Measurements from ENCODE around the gene ADGRG1.

The ADGRG1 gene

DNA sequence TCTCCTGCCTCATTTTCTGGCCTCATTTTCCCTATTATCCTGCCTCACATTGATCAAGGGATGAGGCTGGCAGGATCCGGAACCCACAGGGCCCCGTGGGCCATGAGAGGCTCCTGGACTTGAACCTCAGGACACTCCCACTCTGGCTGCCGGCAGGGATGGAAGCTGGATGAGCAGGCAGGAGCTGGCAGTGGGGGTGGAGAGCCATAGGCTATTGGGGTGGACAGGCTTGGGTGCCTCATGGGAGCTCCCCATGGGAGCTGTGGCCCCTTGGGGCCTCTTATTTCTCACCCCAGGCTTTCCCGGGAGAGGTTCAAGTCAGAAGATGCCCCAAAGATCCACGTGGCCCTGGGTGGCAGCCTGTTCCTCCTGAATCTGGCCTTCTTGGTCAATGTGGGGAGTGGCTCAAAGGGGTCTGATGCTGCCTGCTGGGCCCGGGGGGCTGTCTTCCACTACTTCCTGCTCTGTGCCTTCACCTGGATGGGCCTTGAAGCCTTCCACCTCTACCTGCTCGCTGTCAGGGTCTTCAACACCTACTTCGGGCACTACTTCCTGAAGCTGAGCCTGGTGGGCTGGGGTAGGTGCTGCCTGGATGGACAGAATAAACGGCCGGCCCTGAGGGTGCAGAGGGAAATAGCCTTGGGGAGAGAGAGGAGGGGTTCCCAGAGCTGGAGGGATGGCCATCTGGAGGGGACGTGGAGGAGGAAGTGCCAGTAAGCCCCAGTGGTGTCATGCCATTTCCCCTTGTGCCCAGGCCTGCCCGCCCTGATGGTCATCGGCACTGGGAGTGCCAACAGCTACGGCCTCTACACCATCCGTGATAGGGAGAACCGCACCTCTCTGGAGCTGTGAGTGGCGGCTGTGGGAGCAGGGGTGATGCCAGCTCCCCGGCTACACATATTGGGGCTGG is 55.5 kb downstream of the ADGRG1 start:
- no peak for DNase-seq (ENCODE audit: low spot score)

DNA sequence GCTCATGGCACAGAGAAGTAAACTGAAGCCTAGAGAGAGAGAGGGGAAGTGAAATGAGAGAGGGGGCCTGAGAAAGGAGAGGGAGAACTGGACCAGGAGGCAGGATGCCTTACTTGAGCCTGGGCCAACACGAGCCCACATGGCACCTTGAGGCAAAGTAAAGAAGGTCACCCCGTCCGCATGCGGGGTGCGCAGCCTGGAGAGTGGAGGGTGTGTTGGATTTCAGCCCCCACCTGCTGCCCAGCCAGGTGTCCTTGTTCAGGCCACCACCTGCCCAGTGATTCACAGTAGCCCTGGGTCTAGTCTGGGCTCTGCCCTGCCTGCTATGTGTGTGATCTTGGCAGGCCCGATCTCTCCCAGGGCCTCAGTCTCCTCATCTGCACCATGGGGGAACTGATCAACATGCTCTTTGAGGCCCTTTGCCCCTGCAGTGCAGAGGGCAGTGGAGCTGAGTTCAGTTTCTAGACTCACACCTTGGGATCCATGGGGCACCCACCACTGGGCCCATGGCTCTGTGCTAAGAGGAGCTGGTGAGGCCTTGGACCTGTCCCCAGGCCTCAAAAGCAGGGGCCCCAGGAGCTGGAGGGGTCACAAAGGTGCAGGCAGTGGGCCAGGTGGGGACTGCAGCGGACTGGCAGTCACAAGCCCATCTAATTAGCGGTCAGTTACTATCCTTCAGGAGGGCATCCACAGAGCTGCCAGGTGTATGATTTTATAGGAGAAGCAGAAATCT is 56.4 kb downstream of the ADGRG1 start:
- DNase-seq (ENCODE audit: low spot score), result no peak

GRCh38 chr16:57685633-57686032 is 57.2 kb downstream of the ADGRG1 start:
- no peak for DNase-seq (ENCODE audit: low spot score)

DNA sequence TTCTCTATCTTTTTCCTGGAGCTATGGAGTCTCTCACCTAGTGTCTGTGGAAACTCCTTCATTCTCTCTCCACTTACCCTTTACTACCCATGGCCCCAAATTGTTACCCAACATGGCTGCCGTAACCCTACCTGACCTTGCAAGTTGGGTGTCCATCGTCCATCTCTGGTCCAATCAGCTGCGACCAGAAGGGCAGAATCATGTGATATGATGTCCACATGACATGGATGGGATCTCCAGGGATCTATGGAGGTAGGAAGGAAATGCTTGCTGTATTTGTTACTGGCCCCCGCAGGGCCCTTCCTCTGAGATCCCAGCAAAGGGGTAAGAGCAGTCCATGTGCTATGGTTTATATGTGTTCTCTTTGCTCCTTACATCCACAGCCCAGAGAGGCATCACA is 58.1 kb downstream of the ADGRG1 start:
- DNase-seq (ENCODE audit: low spot score), result no peak

DNA sequence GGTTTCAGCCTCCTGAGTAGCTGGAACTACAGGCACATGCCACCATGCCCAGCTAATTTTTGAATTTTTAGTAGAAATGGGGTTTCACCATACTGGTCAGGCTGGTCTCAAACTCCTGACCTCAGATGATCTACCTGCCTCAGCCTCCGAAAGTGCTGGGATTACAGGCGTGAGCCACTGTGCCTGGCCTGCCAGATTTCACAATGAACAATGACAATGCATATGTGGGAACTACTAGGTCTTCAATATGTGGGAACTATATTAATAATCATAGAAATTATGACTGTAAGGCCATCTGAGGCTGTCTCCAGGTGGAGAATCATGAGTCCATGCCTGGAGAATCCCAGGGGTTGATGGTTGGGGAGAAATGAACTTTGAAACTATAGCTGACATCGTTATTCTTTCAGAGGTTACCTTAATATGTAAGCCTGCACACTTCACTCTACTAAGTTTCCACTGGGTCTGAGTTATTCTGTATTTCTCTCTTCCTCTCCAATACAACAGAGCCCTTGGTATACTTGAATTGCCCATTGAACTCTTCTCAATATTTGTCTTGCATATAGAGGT is 59.0 kb downstream of the ADGRG1 start:
- DNase-seq (ENCODE audit: low spot score), result no peak

- no peak for DNase-seq (ENCODE audit: low spot score)
Measured at GRCh38 chr16:57688487-57688986, 60.1 kb downstream of the ADGRG1 start.

DNA sequence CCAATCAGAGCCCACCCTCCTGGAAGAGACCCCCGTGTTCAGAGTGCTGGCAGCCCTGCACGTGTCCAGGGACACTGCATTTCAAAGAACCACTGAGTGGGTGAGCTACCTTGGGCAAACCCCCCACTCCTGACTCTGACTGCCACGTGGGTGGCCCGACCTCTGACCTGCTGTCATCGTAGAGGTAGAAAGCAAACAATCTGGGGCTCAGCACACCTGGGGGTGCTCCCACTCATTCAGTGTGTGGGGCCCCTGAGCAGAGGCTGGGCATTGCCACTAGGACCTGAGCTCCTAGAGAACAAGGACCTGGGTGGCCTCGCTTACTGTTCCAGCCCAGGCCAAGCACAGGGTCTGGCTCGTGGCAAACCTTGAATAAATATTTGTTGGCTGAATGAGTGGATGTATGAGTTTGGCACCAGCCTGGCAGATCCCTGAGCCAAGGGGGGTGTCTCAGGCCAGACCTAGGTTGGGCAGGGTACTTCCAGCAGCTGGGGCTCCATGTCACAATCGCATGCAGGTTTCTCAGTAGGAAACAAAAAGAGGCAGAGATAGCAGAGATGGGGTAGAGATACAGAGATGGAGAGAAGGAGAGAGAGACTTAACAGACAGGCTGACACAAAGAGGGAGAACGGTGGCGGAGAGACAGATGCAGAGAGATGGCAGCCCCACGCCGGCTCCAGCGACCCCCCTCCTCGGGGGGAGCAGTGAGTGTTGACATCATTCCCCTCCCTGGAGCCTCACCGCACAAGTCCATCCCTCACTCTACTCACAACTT is 60.7 kb downstream of the ADGRG1 start:
- no peak for DNase-seq (ENCODE audit: low spot score)

DNA sequence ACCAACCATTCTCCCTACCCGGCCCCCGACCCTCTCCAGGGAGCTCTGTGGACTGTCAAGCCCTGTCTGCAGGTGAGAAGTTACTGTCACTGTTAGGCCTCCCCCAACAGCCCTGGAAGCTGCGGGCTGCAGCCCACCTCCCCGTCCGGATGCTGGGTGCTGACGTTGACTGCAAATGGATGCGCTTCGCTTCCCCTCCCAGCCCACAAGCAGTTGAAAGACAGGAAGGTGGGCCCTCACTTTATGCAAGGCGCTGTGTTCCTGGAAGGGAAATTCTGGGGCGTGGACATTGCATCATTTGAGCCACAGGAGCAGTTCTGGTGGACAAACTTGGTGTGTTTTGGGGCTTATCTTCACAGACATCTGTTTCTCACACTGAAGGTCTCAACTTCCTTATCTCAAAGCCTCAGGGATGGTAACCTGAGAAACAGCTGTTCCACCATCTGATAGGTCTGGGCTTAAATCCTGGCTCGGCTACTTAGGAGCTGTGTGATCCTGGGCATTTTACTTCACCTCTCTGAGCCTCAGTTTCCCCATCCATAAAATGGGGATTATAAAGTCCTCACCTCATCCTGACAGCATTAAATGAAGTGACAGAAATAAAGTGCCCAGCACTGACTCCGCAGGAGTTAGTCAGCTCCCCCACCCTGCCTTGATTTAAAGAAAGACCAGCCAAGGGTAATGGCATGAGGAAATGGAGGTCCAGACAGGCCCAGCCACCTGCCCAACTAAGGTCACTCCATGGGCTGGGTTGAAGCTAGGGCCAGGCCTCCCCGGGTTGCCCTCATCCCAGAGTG is 61.5 kb downstream of the ADGRG1 start:
- DNase-seq (ENCODE audit: low spot score), result peak; percentile 43

DNA sequence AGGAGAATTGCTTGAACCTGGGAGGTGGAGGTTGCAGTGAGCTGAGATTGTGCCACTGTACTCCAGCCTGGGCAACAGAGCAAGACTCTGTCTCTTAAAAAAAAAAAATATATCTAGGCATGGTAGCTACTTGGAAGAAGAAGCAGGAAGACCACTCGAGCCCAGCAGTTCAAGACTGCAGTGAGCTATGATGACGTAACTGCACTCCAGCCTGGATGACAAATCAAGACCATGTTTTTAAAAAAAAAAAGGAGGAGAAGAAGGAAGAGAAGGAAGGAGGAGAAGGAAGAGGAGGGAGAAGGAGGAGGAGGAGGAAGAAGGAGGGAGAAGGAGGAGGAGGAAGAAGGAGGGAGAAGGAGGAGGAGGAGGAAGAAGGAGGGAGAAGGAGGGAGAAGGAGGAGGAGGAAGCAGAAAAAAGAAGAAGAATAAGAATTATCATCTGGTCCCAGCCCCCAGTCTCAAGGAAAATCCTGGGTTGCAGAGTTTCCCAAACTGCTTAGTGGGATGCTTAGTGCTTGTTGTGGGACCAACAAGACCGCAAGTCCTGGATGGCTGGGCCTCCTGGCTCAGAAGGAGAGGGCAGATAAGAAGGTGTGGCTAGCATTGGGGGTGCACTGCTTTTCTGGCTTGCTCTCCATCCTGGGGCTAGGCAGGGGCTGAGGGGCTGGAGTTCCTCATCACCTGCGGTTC is 62.5 kb downstream of the ADGRG1 start:
- DNase-seq (ENCODE audit: low spot score), result no peak

DNA sequence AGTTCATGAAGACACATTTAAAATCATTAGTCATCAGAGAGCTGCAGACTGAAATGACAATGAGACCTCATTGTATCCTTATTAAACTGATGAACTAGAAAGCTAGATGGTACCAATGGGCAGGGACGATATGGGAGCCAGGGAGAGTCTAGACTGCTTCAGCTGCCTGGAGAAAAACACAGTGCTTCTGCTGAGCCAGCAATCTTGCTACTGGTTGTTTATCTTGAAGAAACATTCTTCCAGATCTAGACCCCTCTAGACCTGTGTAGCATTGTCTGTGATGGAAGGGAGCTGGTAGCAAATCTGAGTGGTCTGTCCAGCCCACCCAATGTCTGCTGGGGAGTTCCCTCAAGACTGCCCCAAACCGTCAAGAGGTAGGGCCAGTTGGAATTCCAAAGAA is 64.2 kb downstream of the ADGRG1 start:
- DNase-seq (ENCODE audit: low spot score), result no peak

DNA sequence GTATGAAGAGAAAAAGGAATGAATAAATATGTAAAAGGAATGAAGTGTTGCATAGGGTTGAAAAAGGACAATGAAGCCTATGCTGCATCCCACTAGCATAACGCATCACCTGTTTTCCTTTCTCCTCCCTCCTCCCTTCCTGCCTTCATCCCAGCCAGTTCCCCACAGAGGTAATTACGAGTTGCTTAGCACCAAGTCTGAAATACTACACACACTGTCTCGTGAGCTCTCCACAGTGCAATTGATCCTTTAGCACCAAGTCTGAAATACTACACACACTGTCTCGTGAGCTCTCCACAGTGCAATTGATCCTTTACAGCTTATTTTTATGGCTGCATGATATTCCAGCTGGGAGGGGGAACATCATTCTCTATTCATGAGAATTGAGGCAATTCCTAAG is 65.1 kb downstream of the ADGRG1 start:
- DNase-seq (ENCODE audit: low spot score), result no peak

DNA sequence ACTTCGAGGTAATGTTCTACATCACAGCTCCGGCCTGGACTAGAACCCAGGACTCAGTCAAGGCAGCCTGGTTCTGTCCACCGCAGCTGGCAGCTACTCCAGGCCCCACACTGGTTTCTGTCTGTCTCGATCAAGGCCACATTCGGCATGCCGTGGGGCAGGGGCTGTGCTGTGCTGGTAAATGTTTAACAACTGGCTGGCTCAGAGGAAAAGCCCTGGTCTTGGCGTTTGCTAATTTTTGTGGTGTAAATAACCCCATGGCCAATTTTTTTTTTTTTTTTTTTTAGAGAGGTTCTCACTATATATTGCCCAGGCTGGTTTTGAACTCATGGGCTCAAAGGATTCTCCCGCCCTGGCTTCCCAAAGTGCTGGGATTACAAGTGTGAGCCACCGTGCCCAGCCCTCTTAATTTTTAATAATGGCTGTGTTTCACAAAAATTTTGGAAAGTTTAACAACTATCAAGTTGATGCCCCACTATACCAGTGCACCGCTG is 65.8 kb downstream of the ADGRG1 start:
- DNase-seq (ENCODE audit: low spot score), result no peak

DNA sequence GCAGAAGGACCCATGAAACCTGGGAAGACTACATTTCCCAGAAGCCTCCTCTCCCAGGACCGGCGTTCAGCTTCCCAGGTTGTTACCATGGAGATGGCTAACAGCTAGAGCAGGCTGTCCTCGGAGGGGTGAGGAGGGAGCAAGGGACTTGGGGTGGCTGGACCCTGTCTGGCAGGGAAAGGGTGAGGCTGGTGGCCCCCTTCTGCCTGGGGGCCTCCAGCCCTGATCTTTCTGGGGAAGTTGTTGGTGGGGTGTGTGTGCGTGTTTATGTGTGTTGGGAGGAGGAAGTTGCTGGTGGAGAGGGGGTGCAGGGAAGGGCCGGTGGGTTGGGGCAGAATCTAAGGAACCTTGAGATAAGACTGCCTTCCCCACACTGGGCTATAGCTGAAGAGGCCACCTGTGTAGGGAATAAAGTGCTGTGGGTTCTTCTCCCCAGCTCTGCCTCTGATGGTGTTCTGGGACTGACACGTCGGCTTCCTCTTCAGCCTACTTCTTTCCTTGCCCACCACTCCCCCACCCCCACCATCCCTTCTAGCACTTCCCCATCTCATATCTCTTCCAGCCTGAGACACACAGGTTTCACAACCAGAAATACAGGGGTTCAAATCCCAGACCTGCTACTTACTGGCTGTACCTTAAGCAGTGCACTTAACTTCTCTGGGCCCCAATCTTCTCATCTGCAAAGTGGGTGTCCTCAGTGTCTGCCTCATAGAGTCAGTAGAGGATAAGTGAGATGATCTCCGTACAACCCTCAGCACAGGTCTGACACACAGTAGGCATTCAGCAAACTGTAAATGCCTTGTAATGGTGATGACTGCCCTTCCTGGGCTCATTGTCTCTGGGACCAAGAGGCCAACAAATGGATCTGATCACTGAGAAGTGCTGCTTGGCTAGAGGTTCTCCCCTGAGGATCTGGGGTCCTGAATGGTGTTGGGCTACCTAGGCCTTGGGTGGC is 66.6 kb downstream of the ADGRG1 start, which contains the start of gene DRC7:
Gene DRC7, plus strand, starts transcription at position 82 of the 955 bp plus-strand sequence. CDS start 3,144 bp downstream, outside the sequence.
- DNase-seq (ENCODE audit: low spot score), result peak; percentile 42

GRCh38 chr16:57695680-57696069 is 67.2 kb downstream of the ADGRG1 start:
- DNase-seq (ENCODE audit: low spot score), result no peak

GRCh38 chr16:57696240-57696639 is 67.8 kb downstream of the ADGRG1 start:
- no peak for DNase-seq (ENCODE audit: low spot score)

DNA sequence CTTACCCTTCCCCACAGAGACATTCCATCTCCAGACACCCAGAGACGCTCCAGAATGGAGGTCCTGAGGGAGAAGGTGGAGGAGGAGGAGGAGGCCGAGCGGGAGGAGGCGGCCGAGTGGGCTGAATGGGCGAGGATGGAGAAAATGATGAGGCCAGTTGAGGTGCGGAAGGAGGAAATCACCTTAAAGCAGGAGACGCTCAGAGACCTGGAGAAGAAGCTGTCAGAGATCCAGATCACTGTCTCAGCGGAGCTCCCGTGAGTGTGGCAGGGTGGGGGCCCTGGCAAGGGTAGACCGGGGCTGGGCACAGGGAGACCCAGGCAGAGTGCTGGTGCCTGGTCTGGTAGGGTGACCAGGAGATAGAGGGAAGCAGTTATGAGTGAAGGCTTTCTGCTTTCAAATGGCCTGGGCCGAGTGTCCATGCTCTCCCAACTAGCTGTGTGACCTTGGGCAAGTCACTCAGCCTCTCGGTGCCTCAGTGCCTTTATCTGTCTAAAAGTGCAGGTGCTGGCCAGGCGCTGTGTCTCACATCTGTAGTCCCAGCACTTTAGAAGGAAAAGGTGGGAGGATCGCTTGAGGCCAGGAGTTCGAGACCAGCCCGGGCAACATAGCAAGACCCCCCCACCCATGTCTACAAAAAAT is 69.6 kb downstream of the ADGRG1 start:
- DNase-seq (ENCODE audit: low spot score), result no peak

GRCh38 chr16:57698812-57699405 is 70.5 kb downstream of the ADGRG1 start:
- no peak for DNase-seq (ENCODE audit: low spot score)

DNA sequence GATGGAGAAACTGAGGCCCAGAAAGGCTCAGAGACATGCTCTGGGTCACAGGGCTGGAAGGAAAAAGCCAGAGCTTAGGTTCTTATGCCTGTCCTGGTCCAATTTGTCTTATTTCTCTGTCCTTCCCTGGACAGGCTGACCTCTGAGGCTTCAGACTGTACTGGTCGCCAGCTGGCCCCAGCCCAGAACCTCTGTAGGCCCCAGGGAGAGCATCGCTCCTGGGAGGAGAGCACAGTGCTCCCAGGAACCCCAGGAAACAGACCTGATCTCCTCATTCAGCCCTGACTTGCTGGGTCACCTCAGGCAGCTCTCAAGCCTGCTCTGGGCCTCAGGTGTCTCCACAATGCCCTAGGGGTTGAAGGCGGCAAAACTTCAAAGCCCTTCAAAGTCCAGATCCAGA is 71.1 kb downstream of the ADGRG1 start:
- DNase-seq (ENCODE audit: low spot score), result no peak

Measured in activated CD4-positive, alpha-beta T cell treated with anti-CD3 and anti-CD28 coated beads, Interleukin-2, Interleukin-4, amounts not matched to agents 100 ng/mL and 50 ng/mL, durations not matched to agents 16 hours and 8 hours (primary cell).